Right hindlimb (tissue), 1 donor: ENCODE results near the gene SLC30A10.
"Not testable (repeated sequence)": the region's sequence is repeated elsewhere in the genome, so short reads cannot be mapped to it uniquely, and the experiment has no call there.

Experiments used
- DNase-seq: peaks from one replicate; pipeline ENCODE4 v3.0.0-alpha.2; 2018

Gene SLC30A10

DNA sequence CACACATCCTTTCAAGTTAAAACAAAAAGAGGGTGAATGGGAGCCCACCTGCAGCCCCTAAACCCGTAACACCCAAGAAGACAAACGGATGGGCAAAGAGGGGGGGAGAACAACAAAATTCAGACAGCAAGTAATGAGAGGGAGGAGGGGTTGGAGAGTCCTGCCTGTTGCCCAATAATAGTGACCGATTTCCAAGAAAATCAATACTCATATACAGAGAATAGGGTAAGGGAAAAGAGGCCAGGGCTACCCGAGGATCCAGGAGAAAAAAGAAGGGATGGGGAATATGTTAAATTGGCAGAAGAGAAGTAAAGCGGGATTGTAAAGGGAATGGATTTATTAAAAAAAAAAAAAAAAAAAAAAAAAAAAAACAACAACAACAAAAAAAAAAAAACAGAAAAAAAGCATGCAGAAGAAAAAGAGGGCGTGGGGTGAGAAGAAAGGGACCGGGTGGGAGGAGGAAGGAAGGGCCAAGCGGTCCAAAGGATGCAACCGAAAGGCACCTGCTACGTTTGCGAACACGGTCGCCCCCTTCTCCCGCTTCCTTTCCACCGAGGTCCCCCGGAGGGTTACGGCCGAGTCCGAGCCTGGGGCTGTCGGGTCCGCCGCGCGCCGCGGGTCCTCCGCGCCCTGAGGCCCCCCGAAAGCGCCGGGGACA is 930 bp downstream of the SLC30A10 start:
- no peak for DNase-seq

DNA sequence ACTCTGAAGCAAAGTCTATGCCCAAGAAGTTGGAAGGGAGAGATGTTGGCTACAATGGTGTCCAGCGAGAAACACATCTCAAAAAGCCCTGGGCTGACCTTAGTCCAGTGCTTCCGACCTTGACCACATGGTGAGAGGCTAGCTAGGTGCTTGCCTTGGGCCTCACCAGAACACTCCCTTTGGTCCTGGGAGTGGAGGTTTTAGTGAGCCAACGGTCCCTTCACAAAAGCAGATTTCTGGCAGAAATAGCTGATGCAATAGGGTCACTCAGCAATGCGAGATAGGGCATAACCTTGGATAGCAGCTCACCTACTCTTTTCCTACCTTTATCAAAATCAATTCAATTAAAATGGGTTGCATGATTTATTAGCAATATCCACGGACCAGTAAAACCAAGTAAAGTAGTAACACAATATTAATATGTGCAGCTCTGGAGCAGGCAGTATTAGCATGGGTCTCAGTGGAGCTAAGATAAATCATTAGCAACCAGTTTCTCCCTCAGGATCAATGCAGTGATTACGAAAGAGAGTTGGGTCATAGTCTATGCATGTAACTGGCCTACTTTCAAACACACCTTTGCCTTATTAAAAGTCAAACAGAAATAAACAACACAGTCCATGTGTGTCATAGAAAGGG is 1.9 kb downstream of the SLC30A10 start:
- no peak for DNase-seq

DNA sequence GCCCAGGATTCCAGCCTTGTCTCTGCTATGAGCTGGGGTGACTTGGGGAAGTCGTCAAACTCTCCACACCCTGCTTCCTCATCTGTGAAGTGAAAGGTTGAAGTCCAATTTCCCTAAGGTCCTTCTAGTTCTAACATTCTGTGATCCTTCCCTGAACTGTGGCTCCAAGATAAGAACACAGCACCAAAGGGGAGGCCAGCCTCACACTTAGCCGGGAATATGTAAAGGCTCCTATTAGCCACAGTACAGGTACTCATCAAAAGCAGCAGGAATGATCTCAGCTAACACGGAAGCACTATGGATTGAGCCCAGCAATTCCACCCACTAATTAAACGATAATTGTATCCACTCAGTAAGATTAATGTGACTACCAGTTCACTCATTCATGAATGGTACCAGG is 4.0 kb downstream of the SLC30A10 start:
- no peak for DNase-seq

DNA sequence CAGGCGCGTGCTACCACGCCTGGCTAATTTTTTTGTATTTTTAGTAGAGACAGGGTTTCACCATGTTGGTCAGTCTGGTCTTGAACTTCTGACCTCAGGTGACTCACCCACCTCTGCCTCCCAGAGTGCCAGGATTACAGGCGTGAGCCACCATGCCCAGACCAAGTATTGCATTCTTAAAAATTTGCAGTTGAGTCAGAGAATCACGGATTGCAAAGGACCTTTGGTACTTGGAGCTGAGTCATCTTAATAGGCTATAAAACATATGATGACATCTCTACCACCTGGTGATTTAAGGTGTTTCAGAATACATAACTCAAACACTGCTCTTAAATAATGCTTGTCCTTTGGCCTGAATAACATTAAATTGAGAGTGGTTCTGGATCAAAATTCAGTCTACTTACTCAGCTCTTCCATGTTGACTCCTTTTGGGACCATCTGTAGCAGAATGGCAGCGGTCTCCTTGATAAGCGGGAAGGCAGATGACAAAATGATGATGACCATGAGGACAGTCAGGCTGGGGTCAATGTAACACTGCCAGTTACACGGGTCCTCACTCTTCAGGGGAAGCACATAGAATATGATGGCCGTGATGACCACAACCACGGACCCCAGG is 10.4 kb downstream of the SLC30A10 start:
- no peak for DNase-seq

DNA sequence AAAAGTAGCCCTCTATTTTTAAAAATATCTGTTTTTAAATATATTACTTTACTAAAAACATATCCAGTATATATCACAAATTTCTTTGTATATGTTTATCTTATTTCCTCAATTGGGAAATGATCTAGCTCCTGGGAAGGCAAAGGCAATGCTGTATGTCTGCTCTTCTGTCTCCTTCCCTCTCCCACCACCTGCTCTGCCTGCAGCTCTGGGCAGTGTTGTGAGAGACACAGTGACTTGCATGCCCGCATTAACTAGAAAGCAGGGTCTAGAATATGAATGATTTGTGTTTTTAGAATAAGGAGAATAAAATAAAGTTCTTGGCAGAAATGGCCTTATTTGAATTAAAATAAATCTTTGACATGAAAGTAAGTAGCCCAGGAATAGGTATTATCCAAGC is 11.1 kb downstream of the SLC30A10 start:
- DNase-seq: no peak

DNA sequence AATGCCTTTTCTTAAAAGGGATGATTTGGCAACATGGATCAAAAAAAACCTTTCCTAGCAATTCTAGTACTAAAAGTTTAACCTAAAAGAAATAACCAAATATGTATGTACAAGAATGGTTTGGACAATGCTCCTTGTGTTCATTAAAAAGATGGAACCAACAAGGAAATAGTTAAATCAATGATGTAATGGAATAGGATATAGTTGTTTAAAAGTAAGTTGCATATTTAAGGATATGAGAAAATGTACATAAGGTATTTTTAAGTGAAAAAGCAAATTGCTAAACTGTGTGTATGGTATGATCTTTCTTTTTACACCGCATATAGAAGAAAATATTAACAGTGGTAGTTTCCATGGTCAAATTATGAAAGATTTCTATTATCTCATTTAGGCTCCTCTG is 12.1 kb downstream of the SLC30A10 start:
- no peak for DNase-seq

DNA sequence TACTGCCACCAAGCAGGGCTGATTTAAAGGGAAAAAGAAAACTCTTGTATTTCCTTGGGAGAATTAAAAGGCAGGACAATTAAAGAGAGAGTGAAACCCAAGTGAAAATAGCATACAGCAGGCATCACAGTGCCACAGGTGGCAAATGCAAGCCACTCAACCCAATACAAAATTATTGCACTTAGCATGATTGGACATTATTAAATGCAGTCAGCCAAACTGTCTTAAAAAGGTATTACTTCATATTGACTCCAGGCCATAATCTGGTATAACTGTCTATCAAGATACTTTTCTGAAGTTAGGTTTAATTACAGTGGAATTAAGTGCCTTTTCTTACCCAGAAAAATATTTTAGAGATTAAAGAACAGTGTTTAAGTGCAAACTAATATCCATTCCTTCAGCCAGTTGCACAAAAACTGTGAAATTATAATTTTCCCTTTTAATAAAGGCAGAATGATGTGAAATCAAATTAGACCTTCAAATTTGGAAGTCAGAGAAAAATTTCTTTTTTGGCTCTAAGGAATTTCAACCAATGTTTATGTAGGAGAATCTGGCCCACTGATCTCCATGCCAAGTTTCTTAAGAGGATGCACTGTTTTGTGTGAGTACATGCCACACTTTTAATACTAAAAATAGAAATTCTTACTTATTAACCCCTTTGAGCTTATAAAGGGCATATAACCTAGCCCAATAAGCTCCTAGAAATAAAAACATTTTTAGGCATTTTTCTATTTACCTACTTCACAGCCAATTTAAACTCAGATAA is 15.2 kb downstream of the SLC30A10 start:
- no peak for DNase-seq

DNA sequence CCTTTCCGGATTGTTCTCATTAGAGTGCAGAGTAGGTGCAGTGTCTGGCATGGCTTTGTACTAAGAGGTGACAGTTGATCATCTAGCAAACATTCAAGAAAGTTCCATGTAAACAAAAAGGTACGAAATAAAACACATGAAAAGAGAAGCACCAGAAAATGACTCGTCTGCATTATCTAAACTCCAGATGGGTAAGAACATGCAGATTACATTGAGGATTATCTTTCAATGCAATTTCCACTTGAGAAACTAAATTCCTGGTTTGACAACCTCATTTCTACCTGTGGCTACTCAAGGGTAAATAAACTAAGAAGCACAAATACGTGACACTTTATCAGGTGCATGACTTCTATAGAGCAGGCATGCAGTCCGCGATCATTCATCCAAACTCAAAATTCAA is 17.6 kb downstream of the SLC30A10 start:
- DNase-seq: no peak

DNA sequence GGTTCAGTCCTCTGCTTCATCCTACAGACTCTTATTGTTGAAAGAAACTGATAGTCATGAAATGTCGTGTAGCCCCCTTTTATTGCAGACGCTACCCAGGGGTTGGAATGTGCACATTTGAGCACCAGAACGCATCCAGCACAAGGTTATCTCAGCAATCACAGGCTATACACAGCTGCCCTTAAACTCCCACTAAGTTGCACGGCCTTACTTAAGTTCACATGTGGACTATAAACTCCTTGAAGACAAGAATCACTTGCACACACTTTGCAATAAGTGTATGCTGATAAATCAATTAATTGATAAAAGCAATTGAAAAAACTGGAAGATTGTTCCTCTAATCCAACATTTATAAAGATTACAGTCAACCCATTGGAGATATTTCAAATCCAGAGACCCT is 18.9 kb downstream of the SLC30A10 start:
- DNase-seq: no peak

DNA sequence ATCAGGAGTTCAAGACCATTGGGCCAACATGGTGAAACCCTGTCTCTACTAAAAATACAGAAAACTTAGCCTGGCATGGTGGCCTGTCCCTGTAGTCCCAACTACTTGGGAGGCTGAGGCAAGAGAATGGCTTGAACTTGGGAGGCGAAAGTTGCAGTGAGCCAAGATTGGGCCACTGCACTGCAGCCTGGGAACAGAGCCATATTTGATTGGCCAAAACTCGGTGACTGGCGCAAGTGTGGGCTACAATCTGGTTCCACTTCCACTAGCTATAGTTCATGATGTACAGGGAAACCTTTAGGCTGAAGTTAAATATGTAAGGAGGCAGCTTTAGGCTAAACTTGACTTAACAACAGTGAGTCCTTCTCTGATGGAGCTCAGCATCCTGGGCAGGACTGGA is 20.2 kb downstream of the SLC30A10 start:
- no peak for DNase-seq

DNA sequence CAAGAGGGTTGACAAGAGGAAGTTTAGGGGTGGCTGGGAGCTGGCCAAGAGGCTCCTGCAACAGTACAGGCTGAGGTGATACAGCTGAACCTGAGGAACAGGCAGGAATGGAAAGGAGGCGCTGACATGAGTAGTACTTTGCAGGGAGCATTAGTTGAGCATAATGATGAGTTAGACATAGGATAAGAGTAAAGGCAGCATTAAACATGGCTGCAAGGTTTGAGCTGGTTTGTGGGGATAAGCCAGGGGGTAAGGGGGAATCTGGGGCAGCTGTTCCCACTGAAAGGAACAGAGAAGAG is 20.6 kb downstream of the SLC30A10 start:
- no peak for DNase-seq

DNA sequence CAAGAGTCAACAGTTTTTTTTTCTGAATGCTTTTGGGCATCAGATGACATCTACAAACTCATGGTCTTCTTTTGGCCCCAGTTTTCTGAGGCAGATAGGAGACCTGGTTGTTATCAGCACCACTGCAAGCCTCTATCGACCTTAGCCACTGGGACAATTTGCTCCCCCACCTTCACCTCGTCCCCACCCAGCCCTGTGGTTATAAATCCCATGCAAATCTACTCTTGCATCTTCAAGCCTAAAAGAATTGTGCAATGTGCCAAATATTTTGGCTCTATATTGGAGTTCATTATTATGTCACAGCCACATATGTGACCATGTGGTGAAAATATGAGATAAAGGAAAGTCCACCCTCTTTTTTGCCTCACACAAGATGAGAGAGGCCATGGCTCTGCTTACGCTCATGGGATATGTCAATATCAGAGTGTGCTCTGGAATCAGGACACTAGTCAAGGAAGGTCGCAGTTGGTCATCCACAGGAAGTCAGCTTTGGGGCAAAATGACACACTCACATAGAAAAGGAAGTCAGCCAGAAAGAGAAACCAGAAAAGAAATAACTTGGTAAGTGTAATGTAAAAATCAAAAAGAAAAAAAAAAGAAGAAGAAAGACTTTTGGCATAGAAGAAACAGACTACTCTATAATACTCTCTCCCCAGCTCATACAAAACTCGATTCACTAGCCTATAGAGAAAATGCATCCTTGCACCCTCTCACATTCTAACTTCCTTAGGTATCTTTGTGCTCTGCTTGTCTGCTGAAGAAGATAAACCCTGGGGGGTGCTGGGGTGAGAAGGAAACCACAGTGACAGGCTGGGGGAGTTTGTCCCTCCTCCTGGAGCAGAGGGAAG is 21.2 kb downstream of the SLC30A10 start:
- no peak for DNase-seq

DNA sequence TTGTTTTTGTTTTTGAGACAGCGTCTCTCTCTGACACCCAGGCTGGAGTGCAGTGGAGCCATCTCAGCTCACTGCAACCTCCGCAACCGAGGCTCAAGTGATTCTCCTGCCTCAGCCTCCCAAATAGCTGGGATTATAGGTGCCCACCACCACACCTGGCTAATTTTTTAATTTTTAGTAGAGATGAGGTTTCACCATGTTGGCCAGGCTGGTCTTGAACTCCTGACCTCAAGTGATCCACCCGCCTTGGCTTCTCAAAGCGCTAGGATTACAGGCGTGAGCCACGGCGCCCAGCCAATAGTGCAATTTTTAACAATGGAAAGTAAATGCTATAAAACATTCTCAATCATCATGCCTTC is 21.8 kb downstream of the SLC30A10 start:
- DNase-seq: not testable (repeated sequence)

DNA sequence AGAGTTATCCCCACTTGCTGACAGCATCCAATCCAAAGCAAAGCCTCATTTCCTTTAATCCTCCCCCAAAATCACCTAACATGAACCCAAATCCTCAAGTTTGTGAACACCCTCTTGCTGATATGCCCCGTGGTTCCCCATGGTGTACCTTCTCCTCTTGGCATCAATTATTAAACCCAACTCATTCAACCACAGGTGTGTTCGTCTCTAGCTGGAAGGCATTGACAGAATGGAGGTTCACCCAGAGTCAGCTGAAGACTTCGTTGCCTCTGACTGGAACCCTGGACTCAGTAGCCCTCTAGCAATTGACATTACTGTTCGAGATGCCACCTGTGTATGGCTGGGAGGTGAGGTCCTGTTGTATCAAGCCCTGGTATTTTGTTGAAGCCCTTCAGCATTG is 22.8 kb downstream of the SLC30A10 start:
- DNase-seq: no peak

DNA sequence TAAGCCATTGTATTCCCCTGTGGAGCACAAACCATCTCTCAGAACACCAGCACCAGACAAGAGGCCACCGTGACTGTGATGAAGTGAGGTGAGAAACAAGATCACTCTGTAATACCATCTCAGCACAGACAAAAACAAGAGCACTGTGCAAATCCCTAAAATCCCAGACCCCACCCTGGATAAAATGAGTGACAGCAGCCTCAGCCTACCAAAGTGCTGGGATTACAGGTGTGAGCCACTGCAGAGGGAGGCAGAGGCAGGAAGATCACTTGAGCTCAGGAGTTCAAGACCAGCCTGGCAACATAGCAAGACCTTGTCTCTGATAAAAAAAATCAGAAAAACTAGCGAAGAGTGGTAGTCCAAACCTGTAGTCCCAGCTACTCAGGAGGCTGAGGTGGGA is 23.4 kb downstream of the SLC30A10 start:
- no peak for DNase-seq

DNA sequence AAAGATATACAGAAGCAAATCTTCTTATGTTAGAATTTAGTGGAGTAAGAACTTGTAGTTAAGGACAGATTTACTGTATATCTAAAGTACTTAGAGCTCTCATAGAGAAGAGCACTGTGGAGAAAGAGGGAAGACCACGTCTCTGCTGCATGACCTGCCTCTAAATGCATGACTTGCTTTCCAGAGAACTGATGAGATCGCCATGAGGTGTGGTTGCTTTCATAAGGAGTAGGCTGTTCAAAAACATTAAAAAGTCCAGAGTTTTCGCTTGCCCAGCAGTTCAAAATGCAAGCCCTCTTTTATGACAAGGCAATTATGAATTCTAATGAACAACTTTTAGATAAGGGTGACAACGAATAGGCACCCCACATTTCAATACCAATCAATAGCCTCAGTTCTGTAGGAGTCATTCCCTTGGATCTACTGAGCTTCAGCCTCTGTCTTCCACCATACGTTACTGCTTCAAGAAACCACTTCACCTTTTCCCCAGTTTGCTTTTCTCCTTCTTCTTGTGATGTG is 24.9 kb downstream of the SLC30A10 start:
- DNase-seq: no peak

DNA sequence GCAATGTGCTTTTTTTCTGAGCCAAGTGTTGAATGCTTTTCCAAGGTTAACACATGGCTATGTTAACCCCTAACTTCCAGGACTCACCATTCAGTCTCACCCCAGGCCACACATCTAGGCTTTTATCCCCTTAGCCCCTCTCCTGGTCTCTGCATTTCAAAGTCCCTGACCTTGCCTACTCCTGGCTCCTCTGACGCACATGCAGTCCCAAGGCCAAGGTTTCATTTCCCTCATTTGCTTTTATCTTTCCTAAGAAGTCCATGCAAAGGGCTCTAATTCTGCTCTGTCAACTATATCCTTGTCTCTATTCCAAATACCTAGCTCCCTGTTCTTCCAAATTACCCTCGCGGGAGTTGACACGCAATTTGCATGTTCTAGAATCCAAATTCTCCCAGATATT is 25.4 kb downstream of the SLC30A10 start:
- no peak for DNase-seq

DNA sequence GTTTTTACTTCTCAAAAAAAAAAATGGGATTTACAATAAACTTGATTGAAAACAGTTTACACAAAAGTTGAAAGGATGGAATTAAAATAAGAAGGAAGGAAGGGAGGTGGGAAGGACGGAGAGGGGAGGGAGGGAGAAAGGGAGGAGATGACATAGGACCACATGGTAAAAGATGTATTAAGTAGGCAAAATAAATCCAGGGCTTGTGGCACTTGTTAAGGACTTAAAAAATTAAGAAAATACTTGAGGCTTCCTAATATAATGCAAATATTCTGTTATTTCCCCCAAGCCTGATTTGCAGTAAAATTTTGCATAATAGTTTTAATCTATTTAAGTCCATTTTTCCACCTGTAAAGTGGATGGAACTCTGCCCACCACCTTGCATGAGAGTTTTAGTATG is 27.5 kb downstream of the SLC30A10 start:
- no peak for DNase-seq

DNA sequence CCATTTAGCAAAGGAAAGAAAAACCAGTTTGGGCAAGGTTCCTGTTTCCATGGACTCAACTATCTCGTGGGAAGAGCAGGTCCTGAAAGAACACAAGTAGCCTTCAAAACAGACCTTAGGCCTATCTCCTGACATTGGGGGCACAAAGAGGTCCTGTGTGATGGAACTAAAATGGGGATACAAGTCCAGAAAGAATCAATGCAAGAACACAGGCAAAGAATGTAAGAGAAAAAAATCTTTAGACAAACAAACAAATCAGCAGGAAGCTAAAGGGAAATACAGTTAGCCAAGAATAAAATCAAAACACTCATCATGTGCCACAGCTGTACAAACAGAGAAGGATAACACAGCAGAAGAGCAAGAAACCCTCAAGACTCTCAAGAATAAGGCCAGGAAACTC is 28.2 kb downstream of the SLC30A10 start:
- DNase-seq: no peak

DNA sequence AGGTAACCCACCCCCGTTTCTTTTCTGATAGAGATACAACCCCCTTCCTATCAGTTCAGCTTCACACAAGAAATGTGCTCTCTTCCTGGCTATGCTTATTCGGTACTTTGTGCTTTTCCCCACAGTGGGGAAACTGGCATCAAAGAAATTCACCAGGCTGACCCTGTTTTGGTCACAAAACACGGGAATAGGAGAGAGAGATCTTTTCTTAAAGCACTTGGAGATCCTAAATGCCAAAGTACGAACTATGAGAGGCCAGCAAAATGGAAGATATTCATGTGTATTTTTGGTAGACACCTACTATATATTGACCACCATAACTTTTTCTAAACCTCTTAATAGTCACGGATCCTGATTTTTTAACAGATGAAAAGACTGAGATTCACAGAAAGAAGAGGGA is 30.0 kb downstream of the SLC30A10 start:
- DNase-seq: no peak

DNA sequence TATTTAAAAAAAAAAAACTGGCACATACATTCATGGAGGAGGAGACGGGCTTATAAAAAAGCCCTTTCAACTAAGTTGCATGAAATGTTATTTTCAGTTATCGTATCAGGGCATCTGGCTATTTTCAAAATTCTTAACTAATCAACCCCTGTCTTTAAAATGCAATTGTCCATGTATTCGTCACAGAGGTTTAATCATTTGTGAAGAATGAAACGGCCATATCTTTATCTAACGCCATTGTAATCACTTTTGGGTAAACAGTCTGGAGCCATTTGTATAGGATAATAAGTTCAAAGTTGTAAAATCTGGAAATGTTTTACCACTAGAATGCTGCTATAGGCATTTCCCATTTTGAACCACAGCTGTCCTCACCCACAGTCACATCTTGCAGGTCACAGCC is 30.4 kb downstream of the SLC30A10 start:
- no peak for DNase-seq

DNA sequence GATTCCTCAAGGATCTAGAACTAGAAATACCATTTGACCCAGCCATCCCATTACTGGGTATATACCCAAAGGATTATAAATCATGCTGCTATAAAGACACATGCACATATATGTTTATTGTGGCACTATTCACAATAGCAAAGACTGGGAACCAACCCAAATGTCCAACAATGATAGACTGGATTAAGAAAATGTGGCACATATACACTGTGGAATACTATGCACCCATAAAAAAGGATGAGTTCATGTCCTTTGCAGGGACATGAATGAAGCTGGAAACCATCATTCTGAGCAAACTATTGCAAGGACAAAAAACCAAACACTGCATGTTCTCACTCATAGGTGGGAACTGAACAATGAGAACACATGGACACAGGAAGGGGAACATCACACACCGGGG is 36.1 kb downstream of the SLC30A10 start:
- not testable (repeated sequence) for DNase-seq

DNA sequence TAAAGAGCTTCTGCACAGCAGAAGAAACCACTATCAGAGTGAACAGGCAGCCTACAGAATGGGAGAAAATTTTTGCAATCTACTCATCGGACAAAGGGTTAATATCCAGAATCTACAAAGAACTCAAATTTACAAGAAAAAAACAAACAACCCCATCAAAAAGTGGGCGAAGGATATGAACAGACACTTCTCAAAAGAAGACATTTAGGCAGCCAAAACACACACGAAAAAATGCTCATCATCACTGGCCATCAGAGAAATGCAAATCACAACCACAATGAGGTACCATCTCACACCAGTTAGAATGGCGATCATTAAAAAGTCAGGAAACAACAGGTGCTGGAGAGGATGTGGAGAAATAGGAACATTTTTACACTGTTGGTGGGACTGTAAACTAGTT is 36.5 kb downstream of the SLC30A10 start:
- DNase-seq: not testable (repeated sequence)
